Measurements from ENCODE around the gene PPP1R12B.
"Not testable (repeated sequence)": the region's sequence is repeated elsewhere in the genome, so short reads cannot be mapped to it uniquely, and the experiment has no call there.

GRCh38 chr1:202417762-202418201 lies 69.3 kb downstream of the PPP1R12B start:
- TF ChIP-seq CTCF (conservative IDR thresholded peaks at IDR 0.05; ENCODE audit: low read depth in 2 of 2); NANOG (IDR thresholded peaks at IDR 0.05; ENCODE audit: borderline replicate concordance); POLR2AphosphoS5 (IDR thresholded peaks at IDR 0.05; ENCODE audit: low read depth): not testable (repeated sequence)
- TF ChIP-seq, protein P1, sequence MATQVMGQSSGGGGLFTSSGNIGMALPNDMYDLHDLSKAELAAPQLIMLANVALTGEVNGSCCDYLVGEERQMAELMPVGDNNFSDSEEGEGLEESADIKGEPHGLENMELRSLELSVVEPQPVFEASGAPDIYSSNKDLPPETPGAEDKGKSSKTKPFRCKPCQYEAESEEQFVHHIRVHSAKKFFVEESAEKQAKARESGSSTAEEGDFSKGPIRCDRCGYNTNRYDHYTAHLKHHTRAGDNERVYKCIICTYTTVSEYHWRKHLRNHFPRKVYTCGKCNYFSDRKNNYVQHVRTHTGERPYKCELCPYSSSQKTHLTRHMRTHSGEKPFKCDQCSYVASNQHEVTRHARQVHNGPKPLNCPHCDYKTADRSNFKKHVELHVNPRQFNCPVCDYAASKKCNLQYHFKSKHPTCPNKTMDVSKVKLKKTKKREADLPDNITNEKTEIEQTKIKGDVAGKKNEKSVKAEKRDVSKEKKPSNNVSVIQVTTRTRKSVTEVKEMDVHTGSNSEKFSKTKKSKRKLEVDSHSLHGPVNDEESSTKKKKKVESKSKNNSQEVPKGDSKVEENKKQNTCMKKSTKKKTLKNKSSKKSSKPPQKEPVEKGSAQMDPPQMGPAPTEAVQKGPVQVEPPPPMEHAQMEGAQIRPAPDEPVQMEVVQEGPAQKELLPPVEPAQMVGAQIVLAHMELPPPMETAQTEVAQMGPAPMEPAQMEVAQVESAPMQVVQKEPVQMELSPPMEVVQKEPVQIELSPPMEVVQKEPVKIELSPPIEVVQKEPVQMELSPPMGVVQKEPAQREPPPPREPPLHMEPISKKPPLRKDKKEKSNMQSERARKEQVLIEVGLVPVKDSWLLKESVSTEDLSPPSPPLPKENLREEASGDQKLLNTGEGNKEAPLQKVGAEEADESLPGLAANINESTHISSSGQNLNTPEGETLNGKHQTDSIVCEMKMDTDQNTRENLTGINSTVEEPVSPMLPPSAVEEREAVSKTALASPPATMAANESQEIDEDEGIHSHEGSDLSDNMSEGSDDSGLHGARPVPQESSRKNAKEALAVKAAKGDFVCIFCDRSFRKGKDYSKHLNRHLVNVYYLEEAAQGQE (IDR thresholded peaks at IDR 0.05; ENCODE audit: unreplicated experiment) = not testable (repeated sequence)
